Activated CD8-positive, alpha-beta T cell treated with anti-CD3 and anti-CD28 coated beads for 36 hours (primary cell): Measurements from ENCODE around the gene SKOR2. TPM values are rescaled to one million over a fixed set of nuclear protein-coding genes. Genes with fewer than 3 reads are reported as not detected.

ENCODE experiments used
- ATAC-seq: fragments of 200-7000 bp; cut with Tn5 transposase; one replicate; pipeline ENCODE4 v1.10.0; 2021; ENCODE audit warnings: mild to moderate bottlenecking, moderate library complexity
- CTCF ChIA-PET: fragments of 350-600 bp; sonication (Branson Sonifier 250); formaldehyde crosslinking; loops from one replicate; lab custom pipeline; 2021; ENCODE audit warnings: antibody characterized with exemption; lab: Charles Lee
- POLR2A ChIA-PET: fragments of 350-600 bp; sonication (Branson Sonifier 250); formaldehyde crosslinking; loops from one replicate; lab custom pipeline; 2021; ENCODE audit warnings: antibody characterized with exemption; lab: Charles Lee
- DNase-seq: peaks from one replicate; pipeline ENCODE4 v3.0.0-alpha.2; 2020
- H3K27ac Mint-ChIP-seq: one replicate; pipeline ENCODE4 v1.8.0; 2021; ENCODE audit warnings: mild to moderate bottlenecking, mixed read lengths
- H3K27me3 Mint-ChIP-seq: one replicate; pipeline ENCODE4 v1.8.0; 2021; ENCODE audit warnings: mixed read lengths
- H3K36me3 Mint-ChIP-seq: one replicate; pipeline ENCODE4 v1.8.0; 2021; ENCODE audit warnings: low read depth, mixed read lengths
- H3K4me1 Mint-ChIP-seq: one replicate; pipeline ENCODE4 v1.8.0; 2021; ENCODE audit warnings: low read depth, mixed read lengths
- H3K4me3 Mint-ChIP-seq: one replicate; pipeline ENCODE4 v1.8.0; 2021; ENCODE audit warnings: mild to moderate bottlenecking, moderate library complexity, mixed read lengths
- H3K9me3 Mint-ChIP-seq: one replicate; pipeline ENCODE4 v1.8.0; 2021; ENCODE audit warnings: mixed read lengths
- intact Hi-C: fragments of 100-400 bp; cut with micrococcal nuclease; formaldehyde crosslinking; loops from one replicate; pipeline ENCODE4 v1.10.0; 2022
- total RNA-seq, 2 experiments: library from RNA; stranded (reverse); gene quantifications; one replicate each; pipeline ENCODE4 v1.2.3, GENCODE V29; 2021
- TF ChIP-seq, protein P1 (sequence below): fragments of 200-600 bp; IDR thresholded peaks from one replicate; pipeline ENCODE4 v1.8.0; 2022; ENCODE audit warnings: antibody characterized with exemption, mild to moderate bottlenecking

Gene SKOR2
- total RNA-seq, 2 experiments from 2014 or later: not detected

DNA sequence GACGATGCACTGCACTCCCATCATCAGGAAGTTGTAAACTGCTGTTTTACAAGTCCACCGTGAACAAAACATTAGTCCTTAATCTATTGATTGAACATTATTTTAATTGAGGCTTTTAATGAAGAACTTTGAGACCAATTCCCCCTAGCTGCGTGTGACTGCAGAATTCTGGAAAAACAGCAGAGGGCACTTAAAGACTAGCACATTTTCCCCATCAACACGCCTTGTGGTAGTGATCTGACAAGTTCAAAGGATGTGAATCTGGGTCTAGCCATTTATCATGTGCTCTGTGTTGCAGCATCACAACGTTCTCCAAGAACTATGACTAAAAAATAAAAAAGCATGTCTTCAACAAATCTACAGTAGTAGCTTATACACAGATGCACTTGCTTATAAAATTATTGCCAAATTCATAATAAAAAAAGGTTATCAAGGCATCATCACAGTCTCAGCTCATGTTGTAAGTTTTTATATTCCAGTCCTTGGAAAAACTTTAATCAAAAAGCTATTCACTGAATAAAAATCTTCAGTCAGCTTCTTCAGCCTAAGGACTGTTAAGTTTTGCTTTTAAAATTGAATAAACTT is 35.8 kb downstream of the SKOR2 start:
- no peak overlapping the region for H3K27ac Mint-ChIP-seq
- no peak overlapping the region for H3K4me3 Mint-ChIP-seq
- no peaks in the 10 kb centered on the region for H3K36me3 Mint-ChIP-seq
- ChIA-PET CTCF (interaction anchor here (0.8 to 4.6 kb wide), 20 partner anchors 12 to 557 kb away, joined by 3 to 37 read pairs (median 4); no protein-coding TSS in a partner anchor), POLR2A (no interaction called here)
- H3K27me3 Mint-ChIP-seq: peaks cover 30% of the 10 kb centered on the region
- DNase-seq: peak; percentile 36
- H3K9me3 Mint-ChIP-seq: no peaks in the 10 kb centered on the region
- ATAC-seq: peak; percentile 74
- intact Hi-C loops: no loop called here
- TF ChIP-seq, protein P1, sequence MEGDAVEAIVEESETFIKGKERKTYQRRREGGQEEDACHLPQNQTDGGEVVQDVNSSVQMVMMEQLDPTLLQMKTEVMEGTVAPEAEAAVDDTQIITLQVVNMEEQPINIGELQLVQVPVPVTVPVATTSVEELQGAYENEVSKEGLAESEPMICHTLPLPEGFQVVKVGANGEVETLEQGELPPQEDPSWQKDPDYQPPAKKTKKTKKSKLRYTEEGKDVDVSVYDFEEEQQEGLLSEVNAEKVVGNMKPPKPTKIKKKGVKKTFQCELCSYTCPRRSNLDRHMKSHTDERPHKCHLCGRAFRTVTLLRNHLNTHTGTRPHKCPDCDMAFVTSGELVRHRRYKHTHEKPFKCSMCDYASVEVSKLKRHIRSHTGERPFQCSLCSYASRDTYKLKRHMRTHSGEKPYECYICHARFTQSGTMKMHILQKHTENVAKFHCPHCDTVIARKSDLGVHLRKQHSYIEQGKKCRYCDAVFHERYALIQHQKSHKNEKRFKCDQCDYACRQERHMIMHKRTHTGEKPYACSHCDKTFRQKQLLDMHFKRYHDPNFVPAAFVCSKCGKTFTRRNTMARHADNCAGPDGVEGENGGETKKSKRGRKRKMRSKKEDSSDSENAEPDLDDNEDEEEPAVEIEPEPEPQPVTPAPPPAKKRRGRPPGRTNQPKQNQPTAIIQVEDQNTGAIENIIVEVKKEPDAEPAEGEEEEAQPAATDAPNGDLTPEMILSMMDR: peak; percentile 40
- no peaks in the 10 kb centered on the region for H3K4me1 Mint-ChIP-seq

DNA sequence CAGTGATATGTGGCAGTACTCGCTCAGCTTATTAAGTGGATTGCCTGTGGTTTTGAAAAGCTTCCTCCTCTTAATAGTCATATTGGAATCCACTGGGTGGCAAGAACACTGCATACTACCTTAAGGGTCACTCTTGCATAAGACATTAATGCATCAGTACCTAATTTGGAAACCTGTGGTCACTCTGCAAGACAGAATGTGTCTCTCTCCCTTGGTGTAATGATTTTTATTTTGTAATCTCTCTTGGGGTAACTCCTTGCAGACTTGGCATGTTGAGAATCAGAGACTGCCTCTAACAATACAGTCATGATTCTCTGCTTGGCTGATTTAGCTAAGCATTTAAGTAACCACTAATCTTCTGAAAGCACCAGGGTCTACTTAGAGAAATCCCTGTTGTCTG is 42.3 kb downstream of the SKOR2 start:
- intact Hi-C loops: no loop called here
- TF ChIP-seq, protein P1: no peak
- Mint-ChIP-seq H3K27ac (no peak overlapping the region), H3K27me3 (peaks cover 31% of the 10 kb centered on the region), H3K36me3 (no peaks in the 10 kb centered on the region), H3K4me1 (no peaks in the 10 kb centered on the region), H3K9me3 (no peaks in the 10 kb centered on the region), H3K4me3 (no peak overlapping the region)
- POLR2A ChIA-PET: no interaction called here
- no peak for DNase-seq
- no peak for ATAC-seq
- CTCF ChIA-PET: interaction anchor here (1.6 kb wide), 1 partner anchor 540 kb away, joined by 4 read pairs; no protein-coding TSS in a partner anchor

DNA sequence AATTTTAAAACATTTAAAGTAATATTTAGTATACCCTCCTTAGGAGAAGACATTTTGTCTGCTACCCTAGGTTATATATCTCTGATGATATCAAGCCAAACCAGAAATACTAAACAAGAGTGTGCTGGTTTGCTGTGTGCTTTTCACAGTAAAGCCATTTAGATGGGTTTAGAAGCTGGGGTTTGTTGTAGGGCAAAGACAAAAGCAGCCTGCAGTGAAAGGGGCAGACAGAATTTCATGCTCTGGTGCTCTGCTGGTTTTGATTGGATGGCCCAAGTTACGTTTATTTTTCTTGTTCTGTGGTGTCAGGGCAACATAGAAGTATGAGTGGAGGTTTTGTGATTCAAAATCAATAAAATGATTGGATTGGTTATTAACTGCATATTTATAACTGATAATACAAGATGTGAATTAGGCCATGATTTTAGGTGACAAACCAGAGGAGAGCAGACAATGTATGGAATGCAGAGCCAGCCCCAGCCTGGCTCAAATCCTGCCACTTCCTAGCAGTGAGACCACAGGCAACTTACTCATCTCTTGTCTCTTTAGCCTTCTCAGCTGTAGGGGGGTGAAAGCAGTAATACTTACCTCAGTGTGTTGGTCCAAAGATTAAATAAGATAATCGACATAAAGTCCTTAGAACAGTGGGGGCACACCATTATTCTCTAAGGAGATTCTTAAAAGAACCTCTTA is 44.4 kb downstream of the SKOR2 start:
- ChIA-PET POLR2A (no interaction called here), CTCF (no interaction called here)
- DNase-seq: no peak
- no peaks in the 10 kb centered on the region for H3K9me3 Mint-ChIP-seq
- H3K4me3 Mint-ChIP-seq: no peak overlapping the region
- peaks cover 26% of the 10 kb centered on the region for H3K27me3 Mint-ChIP-seq
- TF ChIP-seq, protein P1: no peak
- H3K4me1 Mint-ChIP-seq: no peaks in the 10 kb centered on the region
- no peaks in the 10 kb centered on the region for H3K36me3 Mint-ChIP-seq
- no peak for ATAC-seq
- intact Hi-C loops: no loop called here
- H3K27ac Mint-ChIP-seq: no peak overlapping the region

DNA sequence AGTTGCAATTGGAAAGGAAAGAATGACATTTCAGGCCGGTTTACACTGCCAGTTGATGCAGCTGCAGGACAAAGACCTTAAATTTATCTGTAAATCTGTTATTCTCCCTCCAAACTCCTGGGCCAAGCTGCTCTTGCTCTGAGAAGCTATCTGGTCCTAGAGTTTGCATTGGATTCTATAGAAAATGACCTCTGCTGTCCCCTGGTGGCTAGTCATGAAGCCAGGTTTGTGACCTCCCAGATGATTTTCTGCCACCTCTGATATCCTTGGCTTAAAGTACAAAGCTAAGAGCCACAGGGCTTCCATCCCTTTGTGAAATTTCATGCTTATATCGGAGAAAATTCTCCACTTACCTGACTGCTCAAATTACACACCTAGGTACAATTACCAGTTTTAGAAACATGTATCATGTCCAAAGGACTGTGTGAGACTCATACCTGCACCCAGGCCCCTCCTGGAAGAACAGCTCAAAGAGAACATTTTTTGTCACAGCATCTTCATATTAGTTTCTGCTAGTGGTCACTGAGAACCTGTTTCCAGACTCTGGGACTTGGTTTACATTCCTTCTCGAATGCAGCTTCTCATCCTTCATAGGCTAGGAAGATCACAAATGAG is 46.4 kb downstream of the SKOR2 start:
- CTCF ChIA-PET: interaction anchor here (0.9 to 5.1 kb wide), 26 partner anchors 10 to 156 kb away, joined by 3 to 65 read pairs (median 6); partner anchors contain the start of gene HDHD2
- TF ChIP-seq, protein P1: peak; percentile 61
- intact Hi-C loops: loop anchor here (1.0 kb wide), 1 partner anchor 105 kb away; no protein-coding TSS in a partner anchor
- no peaks in the 10 kb centered on the region for H3K36me3 Mint-ChIP-seq
- peak; percentile 65 for ATAC-seq
- POLR2A ChIA-PET: no interaction called here
- H3K9me3 Mint-ChIP-seq: no peaks in the 10 kb centered on the region
- H3K27me3 Mint-ChIP-seq: peaks cover 23% of the 10 kb centered on the region
- no peak overlapping the region for H3K4me3 Mint-ChIP-seq
- H3K4me1 Mint-ChIP-seq: no peaks in the 10 kb centered on the region
- peak; percentile 58 for DNase-seq
- H3K27ac Mint-ChIP-seq: no peak overlapping the region
